HG02798 (cell line): ENCODE data around the gene MCM3.

Source experiments
- ATAC-seq: cut with Tn5 transposase; IDR thresholded peaks from one replicate; pipeline ENCODE4 v1.9.1; 2021; ENCODE audit warnings: mild to moderate bottlenecking; ENCODE audit not compliant: unreplicated experiment, poor library complexity

The MCM3 gene

DNA sequence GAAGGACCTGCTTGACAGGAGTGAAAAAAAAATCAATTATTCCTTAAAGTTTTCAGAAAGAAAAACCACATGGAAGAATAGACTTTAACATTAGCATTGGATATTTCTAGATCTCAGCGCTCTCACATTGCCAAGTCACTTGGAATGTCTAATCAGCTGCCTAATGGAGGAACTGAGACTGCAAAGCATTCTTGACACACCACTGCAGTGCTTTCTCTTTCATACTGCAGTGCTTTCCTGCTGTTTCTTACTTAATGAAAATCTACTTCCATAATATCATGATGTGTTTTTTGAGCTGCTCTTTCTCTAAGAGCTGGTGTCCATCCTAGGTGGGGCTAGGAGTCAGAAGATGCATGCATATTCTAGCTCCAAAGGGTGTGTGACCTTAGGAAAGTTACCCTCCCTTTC, 20.4 kb upstream of the MCM3 start:
- ATAC-seq, result peak; percentile 63

DNA sequence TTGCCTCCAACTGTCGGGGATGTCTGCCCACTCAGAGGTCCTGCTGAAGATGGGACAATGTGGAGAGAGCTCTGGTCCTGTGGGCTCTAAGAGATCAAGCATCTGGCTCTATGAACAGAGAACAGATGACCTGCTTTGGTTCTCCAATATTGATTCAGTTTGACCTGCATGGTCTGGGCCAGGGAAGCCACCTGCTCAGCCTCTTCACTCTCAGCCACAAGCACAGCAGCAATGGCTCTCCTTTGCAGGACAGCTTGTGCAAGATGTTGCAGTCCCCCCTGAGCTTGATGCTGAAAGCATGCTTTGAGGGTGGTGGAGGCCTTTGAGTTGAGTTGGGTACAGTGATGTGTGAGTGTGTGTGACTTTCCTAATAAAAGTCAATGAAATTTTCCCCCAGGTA, 18.6 kb upstream of the MCM3 start:
- ATAC-seq, result no peak

DNA sequence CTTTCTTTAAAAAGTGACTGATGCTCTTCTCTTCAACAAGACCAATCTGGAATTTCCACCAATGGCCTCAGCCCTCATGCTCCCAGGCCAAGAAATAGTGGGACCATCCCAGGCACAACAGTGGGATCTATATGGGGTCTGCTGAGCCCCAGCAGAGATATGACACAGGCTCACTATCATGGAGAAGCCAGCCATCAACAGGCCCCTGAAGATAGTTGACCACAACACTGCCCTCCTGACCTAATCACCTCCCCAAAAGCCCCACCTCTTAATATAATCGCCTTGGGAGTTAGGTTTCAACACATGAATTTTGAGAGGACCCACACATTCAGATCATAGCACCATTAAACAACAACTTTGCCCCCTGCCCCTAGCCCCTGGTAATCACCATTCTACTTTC, 16.8 kb upstream of the MCM3 start:
- ATAC-seq, result no peak

DNA sequence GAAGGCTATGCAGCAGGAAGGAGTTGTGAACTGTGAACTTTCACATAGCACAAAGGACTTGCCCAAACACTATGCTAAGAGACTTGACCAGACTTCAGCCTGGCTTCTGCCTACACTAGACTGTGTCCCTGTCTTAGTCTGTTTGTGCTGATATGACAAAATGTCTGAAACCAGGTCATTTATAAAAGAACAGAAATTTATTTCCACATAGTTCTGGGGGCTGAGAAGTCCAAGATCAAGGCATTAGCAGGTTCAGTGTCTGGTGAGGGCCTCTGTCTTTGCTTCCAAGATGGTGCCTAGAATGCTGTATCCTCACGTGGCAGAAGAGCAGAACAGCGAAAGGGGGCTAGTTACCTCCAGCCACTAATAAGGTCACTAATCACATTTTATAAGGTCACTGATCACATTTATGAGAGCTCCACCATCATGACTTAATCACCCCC, 16.0 kb upstream of the MCM3 start:
- no peak for ATAC-seq

GRCh38 chr6:52299653-52300052, 15.1 kb upstream of the MCM3 start:
- ATAC-seq, result no peak

DNA sequence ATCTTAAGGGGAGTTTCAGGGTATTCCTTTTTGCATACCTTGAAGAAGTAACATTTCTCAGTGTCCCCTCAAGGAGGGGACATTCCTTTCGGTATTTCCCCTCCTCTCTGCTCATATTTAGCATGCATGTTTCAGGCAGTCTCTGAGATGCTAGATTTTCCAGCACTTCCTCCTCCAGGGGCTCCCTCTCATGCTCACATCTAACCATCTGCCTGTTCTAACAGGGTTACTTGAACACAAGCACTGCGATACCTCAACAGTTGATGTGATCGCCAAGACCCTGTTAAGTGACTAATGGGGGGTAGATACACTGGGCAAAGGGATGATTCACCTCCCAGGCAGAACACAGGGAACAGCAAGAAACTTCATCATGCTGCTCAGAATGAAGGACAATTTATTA, 12.9 kb upstream of the MCM3 start:
- peak; percentile 39 for ATAC-seq

- no peak for ATAC-seq
Measured at GRCh38 chr6:52293067-52293466, 8.5 kb upstream of the MCM3 start.

GRCh38 chr6:52288841-52289240, 4.3 kb upstream of the MCM3 start:
- no peak for ATAC-seq

- ATAC-seq, result no peak
Measured at GRCh38 chr6:52288216-52288615, 3.7 kb upstream of the MCM3 start.

DNA sequence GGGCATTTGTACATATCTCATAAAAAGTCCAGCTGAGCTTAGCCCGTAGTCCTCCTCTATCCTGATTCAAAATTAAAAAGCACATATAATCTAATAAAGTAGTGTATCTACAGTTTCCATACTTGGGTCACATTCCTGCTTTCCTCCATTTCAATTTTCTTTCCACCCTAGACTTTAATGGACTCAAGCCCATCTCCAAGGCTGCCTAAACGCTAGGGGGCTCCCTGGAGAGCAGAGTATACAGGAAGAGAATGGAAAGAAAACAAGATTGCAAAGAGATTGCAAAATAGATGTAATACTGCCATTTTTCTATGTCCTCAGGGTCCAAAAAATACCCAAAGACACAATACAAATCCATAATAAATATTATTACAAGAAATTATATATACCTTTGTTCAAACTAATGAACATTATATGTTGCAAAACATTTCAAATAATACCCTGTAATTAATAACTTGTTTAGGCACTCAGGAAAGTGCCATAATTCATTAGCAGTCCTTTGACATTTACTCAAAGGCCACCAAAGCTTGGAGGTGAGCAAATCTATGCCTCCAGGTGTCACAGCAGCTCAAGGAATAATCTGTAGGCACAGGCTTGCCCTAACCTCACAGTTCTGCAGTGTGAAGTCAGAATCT, 2.4 kb upstream of the MCM3 start:
- no peak for ATAC-seq

DNA sequence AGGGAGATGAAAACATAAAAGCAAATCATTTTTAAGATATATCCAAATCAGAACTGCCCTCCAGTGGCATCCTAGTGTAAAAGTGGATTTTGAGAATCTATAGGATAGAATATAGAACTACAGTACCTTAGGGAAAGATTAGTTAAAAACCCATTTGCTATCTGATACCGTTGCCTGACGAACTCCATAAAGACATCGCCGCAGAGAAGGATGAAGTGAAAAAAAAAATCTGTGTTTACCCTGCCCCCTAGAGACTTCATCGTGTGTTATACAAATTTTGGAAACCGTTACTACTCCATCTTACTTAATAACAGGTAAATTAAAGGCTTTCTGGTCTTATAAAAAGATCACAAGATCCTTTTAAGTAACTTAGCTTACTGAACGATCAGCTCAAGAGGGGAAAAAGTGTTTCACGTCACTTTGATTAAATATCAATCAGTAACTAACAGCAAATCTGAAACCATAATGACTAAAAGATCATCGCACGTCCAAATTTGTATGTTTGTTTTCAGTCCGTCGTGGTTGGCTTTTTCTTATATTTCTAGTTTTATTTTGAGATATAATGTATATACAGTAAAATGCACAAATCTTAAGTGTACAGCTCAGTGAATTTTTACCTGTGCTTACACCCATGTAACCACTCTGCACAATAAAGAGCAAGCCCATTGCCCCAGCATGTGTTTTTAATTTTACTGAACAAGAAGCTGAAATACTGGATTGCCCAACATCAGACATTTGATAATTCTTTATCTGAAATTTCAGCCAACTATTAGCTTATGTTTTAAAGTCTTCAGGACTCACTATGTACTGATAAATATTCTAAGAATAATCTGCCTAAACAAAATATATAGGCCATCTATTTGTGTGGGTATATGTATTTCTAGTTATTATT, 881 bp upstream of the MCM3 start:
- no peak for ATAC-seq

GRCh38 chr6:52284131-52284459, 447 bp downstream of the MCM3 start:
- ATAC-seq, result no peak

DNA sequence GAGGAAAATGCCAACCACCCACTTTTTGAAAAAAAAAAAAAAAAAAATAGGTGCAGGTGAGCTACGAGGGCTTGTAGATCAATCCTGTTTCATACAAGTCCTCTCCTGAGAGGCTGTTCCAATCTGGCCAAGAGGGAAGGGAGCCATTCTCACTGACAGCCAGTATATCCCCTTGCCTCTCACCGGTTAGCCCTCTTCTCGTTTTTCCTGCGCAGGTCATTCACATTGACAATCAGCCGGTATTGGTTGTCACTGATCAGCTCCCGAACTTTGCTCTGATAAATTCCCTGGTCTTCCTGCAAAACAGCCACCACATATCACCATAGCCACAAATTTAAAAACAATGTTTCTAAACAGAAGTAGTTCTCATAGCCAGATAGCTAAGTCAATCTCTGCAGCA, 1.4 kb downstream of the MCM3 start:
- ATAC-seq, result no peak

GRCh38 chr6:52276130-52276529, 8.4 kb downstream of the MCM3 start:
- ATAC-seq, result no peak

- ATAC-seq, result no peak
Measured at GRCh38 chr6:52271852-52272460, 12.6 kb downstream of the MCM3 start.

GRCh38 chr6:52263709-52264540, 20.6 kb downstream of the MCM3 start:
- peak; percentile 85 for ATAC-seq

GRCh38 chr6:52262620-52263344, 21.8 kb downstream of the MCM3 start:
- ATAC-seq, result no peak

GRCh38 chr6:52261229-52261628, 23.3 kb downstream of the MCM3 start:
- ATAC-seq, result no peak

- ATAC-seq, result no peak
Measured at GRCh38 chr6:52260634-52261033, 23.9 kb downstream of the MCM3 start.

- no peak for ATAC-seq
Measured at GRCh38 chr6:52255434-52255833, 29.1 kb downstream of the MCM3 start.
